HepG2 (cell line): ENCODE data around the gene PKLR. TPM values are rescaled to one million over a fixed set of nuclear protein-coding genes. Genes with fewer than 3 reads are reported as not detected.

Source experiments
- DNMT3B ChIP-seq: conservative IDR thresholded peaks from 2 replicates; pipeline ENCODE4 v1.6.1; 2016; ENCODE audit warnings: missing biosample characterization, control low read depth
- GATAD1 ChIP-seq: IDR thresholded peaks from 2 replicates; pipeline ENCODE4 v1.6.1; 2016; ENCODE audit warnings: missing genetic modification reagents, missing compliant biosample characterization
- MBNL3 ChIP-seq: fragments of 250-450 bp; sonication (Bioruptor Pico); conservative IDR thresholded peaks from 2 replicates; pipeline ENCODE4 v1.8.0; 2022; ENCODE audit warnings: mild to moderate bottlenecking, inconsistent platforms
- NFIC ChIP-seq: IDR thresholded peaks from 2 replicates; pipeline ENCODE4 v1.6.1; 2012; ENCODE audit warnings: mild to moderate bottlenecking, low read length, inconsistent platforms
- PITX1 ChIP-seq: sonication (generic); formaldehyde crosslinking; IDR thresholded peaks from 2 replicates; pipeline ENCODE4 v1.5.1; 2020; ENCODE audit warnings: mild to moderate bottlenecking, missing genetic modification reagents
- POLR2G ChIP-seq: fragments of 200-400 bp; formaldehyde crosslinking; IDR thresholded peaks from 2 replicates; pipeline ENCODE4 v1.6.1; 2018; ENCODE audit warnings: mild to moderate bottlenecking, low read depth, low read length, moderate library complexity
- REXO4 ChIP-seq: sonication (generic); formaldehyde crosslinking; IDR thresholded peaks from 2 replicates; pipeline ENCODE4 v1.8.0; 2022; ENCODE audit warnings: missing genetic modification reagents, mild to moderate bottlenecking, borderline replicate concordance
- RXRB ChIP-seq: IDR thresholded peaks from 2 replicates; pipeline ENCODE4 v1.6.1; 2016; ENCODE audit warnings: borderline replicate concordance, missing genetic modification reagents, missing compliant biosample characterization
- STAT6 ChIP-seq: sonication (generic); formaldehyde crosslinking; IDR thresholded peaks from 2 replicates; pipeline ENCODE4 v1.4.0; 2020; ENCODE audit warnings: missing genetic modification reagents, mild to moderate bottlenecking, borderline replicate concordance
- THAP11 ChIP-seq: IDR thresholded peaks from 2 replicates; pipeline ENCODE4 v1.6.1; 2016; ENCODE audit warnings: missing biosample characterization, missing genetic modification reagents
- THRA ChIP-seq: sonication (generic); formaldehyde crosslinking; IDR thresholded peaks from 2 replicates; pipeline ENCODE4 v1.4.0; 2020; ENCODE audit warnings: missing genetic modification reagents, borderline replicate concordance
- YY1 ChIP-seq: IDR thresholded peaks from 2 replicates; pipeline ENCODE4 v1.6.1; 2011; ENCODE audit warnings: low read length, low read depth, moderate library complexity, mild to moderate bottlenecking; ENCODE audit not compliant: insufficient read depth, insufficient replicate concordance
- ZNF224 ChIP-seq: sonication (generic); formaldehyde crosslinking; IDR thresholded peaks from 2 replicates; pipeline ENCODE4 v1.5.0; 2020; ENCODE audit warnings: mild to moderate bottlenecking, missing genetic modification reagents
- ZNF264 ChIP-seq: sonication (generic); formaldehyde crosslinking; IDR thresholded peaks from 2 replicates; pipeline ENCODE4 v1.4.0; 2020; ENCODE audit warnings: missing genetic modification reagents
- ZNF552 ChIP-seq: sonication (generic); formaldehyde crosslinking; IDR thresholded peaks from 2 replicates; pipeline ENCODE4 v1.9.0; 2022; ENCODE audit warnings: missing genetic modification reagents, mild to moderate bottlenecking, borderline replicate concordance
- ZNF816 ChIP-seq: sonication (generic); formaldehyde crosslinking; IDR thresholded peaks from 2 replicates; pipeline ENCODE4 v1.8.0; 2022; ENCODE audit warnings: missing genetic modification reagents, mild to moderate bottlenecking, borderline replicate concordance
- polyA plus RNA-seq, 8 experiments: library from polyadenylated mRNA; depleted of rRNA in 3 of 8; stranded (reverse) in 7 of 8; unstranded in 1 of 8; fragments of >200 nt; fragmentation: Illumina TruSeq in 4 of 8; extraction: Trizol in 4 of 8; gene quantifications; 2 replicates each; pipeline versions ENCODE4 v1.2.1 to v1.2.3, GENCODE V29; 2011 to 2016; ENCODE audit warnings: low read depth in 4 of 8, missing spikeins in 1 of 8, mixed read lengths in 1 of 8; ENCODE audit not compliant: insufficient read depth in 1 of 8
- total RNA-seq, 5 experiments: library from RNA; depleted of rRNA; stranded (reverse); fragments of >200 nt; fragmentation: Illumina TruSeq; extraction: Trizol; gene quantifications; 2 replicates each; pipeline ENCODE4 v1.2.3, GENCODE V29; 2016; ENCODE audit warnings: low read depth in 1 of 5
- TF ChIP-seq, protein P1 (sequence below): IDR thresholded peaks from 2 replicates; pipeline ENCODE4 v1.6.1; 2016; ENCODE audit warnings: mild to moderate bottlenecking

PKLR gene
- total and polyA plus RNA-seq, 2 of the 13 experiments (the other 11 are each of a cell fraction or from before 2014, with no cell fraction given): 10.3 to 29.3 TPM

DNA sequence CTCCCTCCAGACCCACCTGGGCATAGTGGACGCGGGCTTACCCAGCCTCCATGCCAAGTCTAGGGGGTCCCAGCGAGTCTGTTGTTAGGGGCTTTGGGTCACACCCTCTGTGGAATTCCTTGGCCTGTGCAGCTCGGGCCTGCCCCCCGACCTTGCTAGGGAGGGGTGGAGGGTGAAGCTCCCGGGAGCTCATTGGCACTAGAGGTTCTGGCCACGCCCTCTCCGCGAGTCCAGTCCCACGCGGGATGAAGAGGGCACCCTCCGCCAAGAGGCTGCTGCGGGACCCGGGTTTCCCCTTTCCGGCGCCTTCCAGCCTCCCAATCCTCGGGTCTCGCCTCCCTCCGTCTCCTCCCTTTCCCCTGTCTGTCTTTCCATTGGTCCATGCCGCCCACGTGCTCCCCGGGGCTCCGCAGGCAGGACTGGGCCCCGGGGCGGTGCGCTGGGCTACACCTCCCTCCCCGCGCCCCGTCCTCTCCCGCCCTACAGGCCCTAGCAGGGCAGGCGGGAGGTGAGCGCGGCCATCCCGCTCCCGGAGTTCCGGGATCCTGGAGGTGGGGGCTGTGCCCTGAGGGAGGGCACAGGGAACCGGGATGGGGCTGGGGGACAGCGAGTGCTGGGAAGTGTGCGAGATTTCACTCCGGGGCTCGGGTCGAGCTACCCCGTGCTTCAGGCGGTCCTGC is 22.9 kb upstream of the PKLR start (continued):
- TF ChIP-seq THAP11 (CRISPR knock-in tag) (peak; percentile 61; the same call in 1 of the 2 replicates), DNMT3B (CRISPR knock-in tag) (peak; percentile 63; the same call in 1 of the 2 replicates), ZNF552 (CRISPR knock-in tag) (no peak), STAT6 (CRISPR knock-in tag) (0 out of 2 replicates have a peak, but pooled peaks have one; percentile 47), NFIC (no peak), ZNF224 (CRISPR knock-in tag) (0 out of 2 replicates have a peak, but pooled peaks have one; percentile 27), PITX1 (CRISPR knock-in tag) (no peak; the same call in 1 of the 2 replicates), MBNL3 (CRISPR knock-in tag) (no peak), YY1 (peak; percentile 54), REXO4 (CRISPR knock-in tag) (no peak), RXRB (CRISPR knock-in tag) (peak; percentile 23; the same call in 1 of the 2 replicates), ZNF816 (CRISPR knock-in tag) (no peak), POLR2G (peak; percentile 69), ZNF264 (CRISPR knock-in tag) (peak; percentile 34; the same call in 1 of the 2 replicates), THRA (CRISPR knock-in tag) (0 out of 2 replicates have a peak, but pooled peaks have one; percentile 21), GATAD1 (no peak; the same call in 1 of the 2 replicates)
- TF ChIP-seq, protein P1, sequence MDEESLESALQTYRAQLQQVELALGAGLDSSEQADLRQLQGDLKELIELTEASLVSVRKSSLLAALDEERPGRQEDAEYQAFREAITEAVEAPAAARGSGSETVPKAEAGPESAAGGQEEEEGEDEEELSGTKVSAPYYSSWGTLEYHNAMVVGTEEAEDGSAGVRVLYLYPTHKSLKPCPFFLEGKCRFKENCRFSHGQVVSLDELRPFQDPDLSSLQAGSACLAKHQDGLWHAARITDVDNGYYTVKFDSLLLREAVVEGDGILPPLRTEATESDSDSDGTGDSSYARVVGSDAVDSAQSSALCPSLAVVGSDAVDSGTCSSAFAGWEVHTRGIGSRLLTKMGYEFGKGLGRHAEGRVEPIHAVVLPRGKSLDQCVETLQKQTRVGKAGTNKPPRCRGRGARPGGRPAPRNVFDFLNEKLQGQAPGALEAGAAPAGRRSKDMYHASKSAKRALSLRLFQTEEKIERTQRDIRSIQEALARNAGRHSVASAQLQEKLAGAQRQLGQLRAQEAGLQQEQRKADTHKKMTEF: 0 out of 2 replicates have a peak, but pooled peaks have one; percentile 20
